Right cardiac atrium (tissue), 5 donors: Measurements from ENCODE around the gene CELF2. TPM values are rescaled to one million over a fixed set of nuclear protein-coding genes. Genes with fewer than 3 reads are reported as not detected.

Experiments used
- ATAC-seq, 2 donors: fragments of 200-7000 bp; cut with Tn5 transposase; one replicate each; pipeline versions ENCODE4 v1.8.0 to v1.9.1; 2020; ENCODE audit warnings: moderate library complexity in 2 of 2, mild to moderate bottlenecking in 1 of 2
- DNase-seq, 3 donors: peaks; one replicate each; pipeline ENCODE4 v3.0.0-alpha.2; 2020
- H3K27ac ChIP-seq: one replicate; pipeline ENCODE4 v1.5.1; 2013; ENCODE audit warnings: mild to moderate bottlenecking, low read length, control low read depth, moderate library complexity
- H3K27me3 ChIP-seq: one replicate; pipeline ENCODE4 v1.6.1; 2013; ENCODE audit not compliant: control insufficient read depth, insufficient read depth
- H3K4me1 ChIP-seq: one replicate; pipeline ENCODE4 v1.6.1; 2013; ENCODE audit warnings: low read length; ENCODE audit not compliant: control insufficient read depth, insufficient read depth
- H3K4me3 ChIP-seq: one replicate; pipeline ENCODE4 v1.5.1; 2013; ENCODE audit warnings: low read length, control low read depth
- H3K9me3 ChIP-seq: one replicate; pipeline ENCODE4 v1.6.1; 2013; ENCODE audit warnings: low read length; ENCODE audit not compliant: control insufficient read depth
- WGBS: extraction: QIAGEN DNeasy Blood & Tissue Kit; methylation state at CpG from one replicate; pipeline ENCODE4 v1.1.7; 2013; 5-methylcytosine and 5-hydroxymethylcytosine counted together
- intact Hi-C, 4 donors: fragments of 100-400 bp; cut with DNase I; formaldehyde crosslinking; loops; one replicate each; pipeline versions ENCODE4 v1.11.0 to v1.14.0; 2022 to 2023
- polyA plus RNA-seq: library from polyadenylated mRNA; stranded (reverse); fragments of 200-250 nt; gene quantifications from one replicate; pipeline ENCODE4 v1.2.3, GENCODE V29; 2013
- total RNA-seq, 4 donors: library from RNA; stranded (reverse); fragmentation: NEBNext Ultra II Directional; extraction: Animal tissue kit (Norgen Biotek cat#: 25700); gene quantifications; one replicate each; pipeline ENCODE4 v1.2.1, GENCODE V29; 2021
- donor health status: healthy with polysubstance abuse.
- donor health status: DM: no; HTN: yes; CAD: no.
- donor health status: DM: no; HTN: no; CAD: no.
- donor health status: DM: no; HTN: yes; CAD: no; lungs with severe emphysema.
- donor health status: DM: yes; HTN: yes; CAD: no.

CELF2 gene
- total and polyA plus RNA-seq, 5 donors: 19.4 to 87.0 (median 76.8) TPM

DNA sequence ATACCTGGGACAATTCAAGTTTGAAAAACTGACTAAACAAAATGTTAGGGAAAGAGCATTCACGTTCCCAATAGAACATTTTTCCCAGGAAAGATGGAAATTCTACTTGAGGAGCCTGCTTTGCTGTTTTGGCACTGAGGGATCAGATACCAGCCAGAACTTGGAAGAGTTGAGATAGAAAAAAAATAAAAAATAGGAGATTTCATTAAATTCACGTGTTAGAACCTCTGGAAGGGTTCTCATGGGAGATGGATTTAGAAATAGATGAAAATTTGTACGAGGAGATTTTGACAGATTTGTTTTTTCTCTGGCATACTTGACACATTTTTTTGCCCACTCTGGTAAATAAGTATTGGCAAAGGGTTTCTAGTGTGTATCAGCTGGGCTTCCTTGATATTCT is 63.7 kb downstream of the CELF2 start:
- H3K9me3 ChIP-seq: no peaks in the 10 kb centered on the region
- WGBS: 36% methylated on average over 3 of the region's 3 CpGs
- intact Hi-C loops: no loop called here
- peaks cover 24% of the 10 kb centered on the region for H3K4me1 ChIP-seq
- no peaks in the 10 kb centered on the region for H3K27me3 ChIP-seq
- ATAC-seq (peak in 1 of 2 donors; percentile 3), DNase-seq (no peak)
- no peak overlapping the region for H3K4me3 ChIP-seq
- no peak overlapping the region for H3K27ac ChIP-seq

DNA sequence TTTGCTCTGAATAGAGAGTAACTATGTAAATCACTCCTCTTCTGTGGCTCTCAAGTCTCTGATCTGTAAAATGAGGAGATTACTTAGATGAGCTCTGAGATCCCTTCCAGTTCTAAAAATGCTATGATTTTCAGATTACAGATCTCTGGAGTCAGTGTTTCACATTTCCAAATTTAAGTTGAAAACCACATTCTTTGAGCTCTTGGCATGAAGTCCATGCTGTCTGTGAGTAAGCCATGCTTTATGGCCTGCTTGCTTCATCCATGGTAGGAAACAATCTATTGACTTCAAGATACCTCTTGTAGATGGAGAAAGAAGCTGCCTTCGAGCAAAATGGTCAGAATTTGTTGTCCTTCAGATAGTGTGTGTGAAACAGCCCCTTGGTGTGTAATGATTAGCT is 64.9 kb downstream of the CELF2 start:
- DNase-seq (no peak), ATAC-seq (no peak)
- Histone ChIP-seq H3K27ac (peak overlapping the region; percentile 30), H3K9me3 (no peaks in the 10 kb centered on the region), H3K4me3 (no peak overlapping the region), H3K4me1 (peaks cover 20% of the 10 kb centered on the region), H3K27me3 (no peaks in the 10 kb centered on the region)
- 29% methylated on average over 1 of the region's 1 CpG for WGBS
- intact Hi-C loops: no loop called here

DNA sequence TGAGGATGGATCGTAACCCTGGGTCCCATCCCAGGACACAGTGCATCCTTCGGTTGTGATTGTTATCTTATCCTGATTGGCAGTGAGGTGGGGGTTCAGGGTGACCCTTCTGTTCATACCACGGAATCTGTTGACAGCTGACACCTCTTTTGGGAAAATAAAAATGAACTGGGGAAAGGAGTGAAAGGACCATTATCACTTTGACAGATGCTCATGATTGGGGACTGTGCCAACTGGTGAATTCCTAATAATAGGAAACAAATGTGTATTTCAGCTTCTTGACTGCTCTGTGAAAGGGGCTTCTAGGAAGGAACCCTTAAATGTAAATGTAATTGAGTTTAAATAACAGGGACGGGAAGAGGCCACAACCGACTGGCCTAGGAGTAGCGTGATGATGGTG is 65.4 kb downstream of the CELF2 start:
- Histone ChIP-seq H3K27me3 (no peaks in the 10 kb centered on the region), H3K27ac (no peak overlapping the region), H3K4me1 (peaks cover 20% of the 10 kb centered on the region), H3K4me3 (no peak overlapping the region), H3K9me3 (no peaks in the 10 kb centered on the region)
- WGBS: 66% methylated on average over 6 of the region's 6 CpGs
- no peak for DNase-seq
- intact Hi-C loops: no loop called here
- no peak for ATAC-seq

DNA sequence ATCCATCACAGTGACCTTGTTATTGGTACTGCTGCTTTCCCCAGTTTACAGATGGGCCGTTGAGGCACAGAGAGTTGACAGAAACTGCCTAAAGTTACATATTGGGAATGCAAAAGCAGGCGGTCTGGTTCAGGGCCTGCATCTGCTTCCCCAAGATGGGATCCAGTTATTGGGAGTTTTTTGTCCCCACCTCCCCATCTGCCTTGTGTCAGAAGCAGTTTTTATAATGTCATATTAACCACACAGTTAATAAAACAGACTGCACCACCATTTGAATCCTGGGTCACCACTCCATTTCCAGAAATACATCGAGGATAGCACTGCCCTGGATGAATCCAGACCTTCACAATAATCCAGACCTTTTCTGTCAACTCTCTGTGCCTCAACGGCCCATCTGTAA is 67.9 kb downstream of the CELF2 start:
- Histone ChIP-seq H3K27me3 (no peaks in the 10 kb centered on the region), H3K27ac (peak overlapping the region; percentile 83), H3K4me1 (peaks cover 25% of the 10 kb centered on the region), H3K9me3 (no peaks in the 10 kb centered on the region), H3K4me3 (no peak overlapping the region)
- no peak for DNase-seq
- 76% methylated on average over 4 of the region's 4 CpGs for WGBS
- intact Hi-C loops: no loop called here
- no peak for ATAC-seq

DNA sequence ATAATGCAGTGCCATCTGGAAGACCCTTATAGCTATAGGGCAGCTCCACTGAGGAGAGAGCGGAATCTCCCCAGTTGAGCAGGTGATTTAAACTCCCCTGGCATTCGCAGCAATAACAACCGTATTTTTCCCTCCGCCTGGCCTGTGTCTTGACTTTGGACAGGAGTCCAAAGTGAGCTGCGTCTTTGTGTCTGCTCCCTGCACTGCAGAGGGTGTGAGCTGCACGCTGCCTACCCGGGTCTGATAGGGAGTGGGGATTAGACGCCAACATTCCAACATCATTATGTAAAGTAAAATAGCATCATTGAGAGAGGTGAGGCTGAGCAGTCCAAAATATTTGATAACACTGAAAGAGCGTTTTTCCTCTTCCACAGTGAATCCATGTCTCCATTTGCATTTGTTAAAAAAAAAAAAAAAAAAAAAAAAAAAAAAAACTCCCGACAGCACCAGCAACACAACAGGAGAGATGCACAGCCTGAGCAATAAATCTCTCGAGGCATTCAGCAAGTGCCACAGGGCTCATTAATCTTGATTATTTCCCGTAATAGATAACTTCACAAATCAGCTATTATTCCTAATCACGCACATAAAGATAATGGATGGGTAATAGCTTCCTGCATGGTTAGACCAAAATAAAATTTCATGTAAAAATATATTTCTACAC is 68.6 kb downstream of the CELF2 start:
- Histone ChIP-seq H3K27ac (peak overlapping the region; percentile 90), H3K4me1 (peaks cover 25% of the 10 kb centered on the region), H3K4me3 (no peak overlapping the region), H3K9me3 (no peaks in the 10 kb centered on the region), H3K27me3 (no peaks in the 10 kb centered on the region)
- WGBS: 33% methylated on average over 13 of the region's 13 CpGs
- peak; percentile 91 for ATAC-seq
- DNase-seq: peak; percentile 49 to 85 (median 74)
- intact Hi-C loops: no loop called here

DNA sequence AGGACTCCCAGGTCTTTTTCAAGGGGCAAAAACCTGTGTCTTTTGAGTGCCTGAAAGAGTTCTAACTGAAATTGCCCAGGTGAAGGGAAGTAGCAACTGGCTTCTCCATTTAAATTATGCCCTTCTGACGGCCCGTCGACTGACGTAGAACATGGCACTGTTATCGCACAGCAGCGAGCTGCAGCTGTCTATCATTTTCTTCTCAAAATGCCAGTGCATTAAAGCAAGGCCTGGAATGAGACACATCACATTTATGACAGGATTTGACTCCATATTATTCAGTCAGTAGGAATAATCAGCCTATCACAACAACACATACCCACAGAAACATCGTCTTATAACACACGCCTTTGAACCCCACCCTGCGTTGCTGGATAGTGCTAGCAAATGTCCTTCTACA is 69.7 kb downstream of the CELF2 start:
- 80% methylated on average over 9 of the region's 9 CpGs for WGBS
- H3K27ac ChIP-seq: peak overlapping the region; percentile 77

DNA sequence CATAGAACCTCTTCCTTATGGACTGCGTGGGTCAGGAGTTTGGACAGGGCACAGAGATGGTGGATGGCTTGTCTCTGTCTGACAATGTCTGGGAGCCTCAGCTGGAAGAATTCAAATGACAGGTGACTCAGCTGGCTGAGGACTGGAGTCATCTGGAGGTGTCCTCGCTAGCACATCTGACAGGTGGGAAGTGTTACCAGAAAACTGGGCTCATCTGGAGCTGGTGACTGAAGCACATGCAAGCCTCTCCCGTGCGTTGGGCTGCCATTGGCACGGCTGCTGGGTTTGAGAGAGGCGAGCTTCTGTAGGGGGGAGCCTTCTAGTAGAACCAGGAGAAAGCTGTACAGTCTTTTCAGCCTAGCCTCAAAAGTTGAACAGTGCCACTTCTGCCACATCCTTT is 71.0 kb downstream of the CELF2 start:
- Histone ChIP-seq H3K4me1 (peaks cover 11% of the 10 kb centered on the region), H3K27me3 (no peaks in the 10 kb centered on the region), H3K27ac (peak overlapping the region; percentile 15), H3K9me3 (no peaks in the 10 kb centered on the region), H3K4me3 (no peak overlapping the region)
- no peak for ATAC-seq
- no peak for DNase-seq
- 83% methylated on average over 6 of the region's 6 CpGs for WGBS
- intact Hi-C loops: no loop called here

More for the DNA sequence above, 69.7 kb downstream of the CELF2 start:
- Histone ChIP-seq H3K4me1 (peaks cover 19% of the 10 kb centered on the region), H3K4me3 (no peak overlapping the region), H3K9me3 (no peaks in the 10 kb centered on the region), H3K27me3 (no peaks in the 10 kb centered on the region)
- no peak for DNase-seq
- intact Hi-C loops: no loop called here
- ATAC-seq: peak in 1 of 2 donors; percentile 21

DNA sequence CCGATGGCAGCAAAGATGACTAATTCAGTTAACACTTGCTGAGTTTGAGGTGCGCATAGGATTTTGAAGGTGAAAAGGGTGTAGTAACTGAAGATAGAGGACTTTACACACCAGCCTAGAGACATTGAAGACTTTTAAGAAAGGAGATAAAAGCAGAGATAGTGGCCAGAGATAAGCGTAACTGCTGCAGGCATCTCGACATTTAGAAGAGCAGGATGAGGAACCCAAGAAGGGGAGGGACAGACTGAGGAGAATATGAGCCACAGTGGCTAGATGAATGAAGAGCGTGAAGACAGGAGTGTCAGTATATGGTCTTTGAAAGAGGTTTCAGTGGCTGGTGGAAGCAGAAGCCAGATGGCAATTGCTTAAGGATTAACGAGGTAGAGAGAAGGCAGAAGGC is 71.6 kb downstream of the CELF2 start:
- H3K9me3 ChIP-seq: no peaks in the 10 kb centered on the region

DNA sequence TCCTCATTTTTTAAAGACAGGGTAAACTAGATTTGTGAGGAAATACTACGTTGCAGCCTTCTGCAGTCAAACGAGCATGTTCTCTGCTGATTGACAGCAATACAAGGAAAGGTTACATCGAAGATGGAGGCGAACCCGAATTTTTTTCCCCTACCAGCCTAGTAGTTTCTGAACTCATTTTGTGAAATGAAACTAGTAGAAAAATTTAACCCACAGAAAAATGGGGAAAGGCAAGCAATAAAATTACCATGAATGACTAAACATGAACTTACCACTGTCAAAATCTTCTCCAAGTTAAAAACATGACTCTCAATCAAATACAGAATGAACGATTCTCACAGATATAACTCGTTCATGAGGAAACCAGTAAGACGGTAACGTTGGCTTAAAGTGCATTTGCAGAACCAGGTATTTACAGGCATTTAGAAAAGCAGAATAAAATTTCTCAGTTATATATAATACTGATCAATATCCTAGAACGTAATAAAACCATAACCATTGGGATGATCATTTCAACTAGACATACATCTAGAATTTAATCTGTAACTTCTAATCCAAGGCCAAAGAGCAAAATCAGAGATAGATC is 73.9 kb downstream of the CELF2 start:
- H3K9me3 ChIP-seq: no peaks in the 10 kb centered on the region
- H3K27me3 ChIP-seq: no peaks in the 10 kb centered on the region
- H3K27ac ChIP-seq: no peak overlapping the region
- no peak overlapping the region for H3K4me3 ChIP-seq
- peaks cover 7% of the 10 kb centered on the region for H3K4me1 ChIP-seq
- WGBS: 92% methylated on average over 10 of the region's 10 CpGs
- ATAC-seq: no peak
- DNase-seq: no peak
- intact Hi-C loops: no loop called here

More for the DNA sequence above, 71.6 kb downstream of the CELF2 start:
- no peaks in the 10 kb centered on the region for H3K27me3 ChIP-seq
- intact Hi-C loops: no loop called here
- H3K4me3 ChIP-seq: no peak overlapping the region
- 88% methylated on average over 6 of the region's 6 CpGs for WGBS
- ATAC-seq (no peak), DNase-seq (no peak)
- peaks cover 7% of the 10 kb centered on the region for H3K4me1 ChIP-seq
- H3K27ac ChIP-seq: peak overlapping the region; percentile 15

DNA sequence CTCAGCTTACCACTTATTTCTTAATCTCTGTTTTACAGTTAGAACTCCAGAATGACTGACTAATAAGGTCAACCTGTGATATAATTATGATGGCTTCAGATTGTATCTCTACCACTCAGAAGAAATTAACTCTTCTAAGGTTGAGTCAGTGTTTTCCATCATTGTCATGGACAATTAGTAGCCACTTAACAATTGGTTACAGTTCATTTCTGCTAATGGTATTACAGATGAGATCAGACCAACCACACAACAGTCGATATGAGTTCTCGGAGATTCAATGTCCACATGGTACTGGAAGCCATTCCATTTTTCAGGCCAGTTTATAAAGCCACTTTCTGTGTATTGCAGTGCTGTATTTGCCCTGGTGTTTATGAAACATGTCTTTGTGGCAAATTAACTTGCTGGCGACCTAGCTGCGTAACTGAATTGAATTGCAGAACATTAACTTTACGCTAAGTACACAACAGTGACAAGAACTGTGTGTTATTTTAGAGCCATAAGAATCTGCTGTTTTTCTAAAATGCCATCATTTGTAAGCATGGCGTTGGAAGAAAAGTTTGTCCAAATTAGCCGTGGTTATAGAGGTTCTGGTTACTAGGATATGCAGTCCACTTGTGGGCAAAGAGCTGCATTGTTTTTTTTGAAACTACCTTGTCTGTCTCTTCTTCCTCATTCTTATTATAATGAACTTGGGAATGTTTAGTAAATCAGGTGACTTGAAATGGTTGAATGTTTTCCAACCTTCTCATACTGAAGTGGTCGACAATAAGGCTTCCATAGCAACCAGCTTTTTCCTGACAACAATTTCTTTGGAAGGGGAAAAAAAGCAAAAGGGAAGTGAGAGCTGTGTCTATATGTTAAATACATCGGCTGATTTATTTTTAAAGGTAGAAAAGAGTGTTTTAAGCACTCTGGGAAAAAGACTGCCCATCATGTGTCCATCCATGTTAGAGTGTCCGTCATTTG is 76.4 kb downstream of the CELF2 start:
- no peak for ATAC-seq
- Histone ChIP-seq H3K4me3 (no peak overlapping the region), H3K9me3 (no peaks in the 10 kb centered on the region), H3K4me1 (peaks cover 8% of the 10 kb centered on the region), H3K27me3 (no peaks in the 10 kb centered on the region), H3K27ac (no peak overlapping the region)
- WGBS: 81% methylated on average over 10 of the region's 10 CpGs
- no peak for DNase-seq
- intact Hi-C loops: no loop called here

DNA sequence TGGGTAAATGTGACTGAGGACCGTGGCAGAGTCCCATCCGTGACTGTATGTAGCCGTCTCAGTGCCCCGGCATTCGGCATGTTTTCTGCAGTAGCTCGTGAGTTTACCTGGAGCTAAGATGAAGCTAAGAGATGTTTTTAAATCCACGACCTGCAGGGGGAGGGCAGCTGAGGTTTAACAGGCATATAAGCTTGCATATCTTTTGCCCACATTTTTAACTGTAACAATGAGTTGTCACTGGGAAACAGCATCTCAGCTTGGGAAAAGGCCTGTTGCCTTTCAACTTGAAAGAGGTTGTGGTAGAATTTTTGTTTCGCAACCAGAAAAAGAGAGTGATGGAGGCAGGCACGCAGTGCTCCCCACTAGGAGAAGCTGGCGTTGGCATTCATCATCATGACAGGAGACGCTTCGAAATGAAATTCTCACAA is 77.7 kb downstream of the CELF2 start:
- ATAC-seq: no peak
- Histone ChIP-seq H3K4me3 (no peak overlapping the region), H3K4me1 (peaks cover 8% of the 10 kb centered on the region), H3K9me3 (no peaks in the 10 kb centered on the region), H3K27ac (no peak overlapping the region), H3K27me3 (no peaks in the 10 kb centered on the region)
- DNase-seq: no peak
- WGBS: 86% methylated on average over 12 of the region's 12 CpGs
- intact Hi-C loops: no loop called here
